Cardiac septum (tissue), 1 donor: ENCODE data around the gene GRM1. TPM values are rescaled to one million over a fixed set of nuclear protein-coding genes. Genes with fewer than 3 reads are reported as not detected.
"Not testable (repeated sequence)": the region's sequence is repeated elsewhere in the genome, so short reads cannot be mapped to it uniquely, and the experiment has no call there.

Experiments used
- DNase-seq: peaks from one replicate; pipeline ENCODE4 v3.0.0-alpha.2; 2020; ENCODE audit warnings: low spot score
- intact Hi-C: fragments of 100-400 bp; cut with DNase I; formaldehyde crosslinking; loops from one replicate; pipeline ENCODE4 v1.14.0; 2022
- total RNA-seq: library from RNA; stranded (reverse); fragmentation: NEBNext Ultra II Directional; extraction: Animal tissue kit (Norgen Biotek cat#: 25700); gene quantifications from one replicate; pipeline ENCODE4 v1.2.1, GENCODE V29; 2021
- donor health status: DM: no; HTN: no; CAD: no.

The GRM1 gene
- total RNA-seq, 1 donor from 2014 or later = 8.5 TPM

DNA sequence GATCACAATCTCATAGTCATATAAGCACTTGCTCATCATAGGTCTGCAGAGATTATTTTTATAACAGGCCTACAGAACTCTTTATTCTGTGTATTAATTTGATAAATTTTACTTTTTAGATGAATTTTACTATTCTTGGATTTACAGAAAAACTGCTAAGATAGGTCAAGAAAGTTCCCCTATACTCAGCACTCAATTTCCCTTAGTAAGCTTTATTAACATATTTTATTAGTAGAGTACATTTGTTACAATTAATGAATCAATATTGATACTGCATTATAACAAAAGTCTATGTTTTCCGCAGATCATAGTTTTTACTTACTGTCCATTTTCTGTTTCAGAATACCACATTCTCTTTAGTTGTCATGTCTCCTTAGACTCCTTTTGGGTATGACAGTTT is 148.9 kb downstream of the GRM1 start:
- no peak for DNase-seq
- intact Hi-C loops = no loop called here

DNA sequence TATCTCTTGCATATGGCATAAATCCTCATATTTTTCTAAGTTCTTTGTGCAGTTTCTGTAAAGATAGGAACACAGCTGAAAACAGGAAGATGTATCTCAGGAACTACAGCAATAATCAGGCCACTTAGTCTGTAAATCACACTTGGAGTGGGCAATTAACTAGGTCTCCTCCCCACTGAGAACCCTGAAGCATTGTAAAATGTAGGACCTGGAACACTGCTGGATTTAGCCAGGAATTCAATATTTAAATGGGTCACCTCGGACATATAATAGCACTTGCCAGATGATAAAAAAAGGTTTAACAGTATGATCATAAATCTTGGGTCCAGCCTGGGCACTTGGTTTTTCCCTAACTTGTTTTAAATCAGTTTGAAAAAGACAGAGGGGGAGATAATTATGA is 155.0 kb downstream of the GRM1 start:
- intact Hi-C loops = no loop called here
- no peak for DNase-seq

DNA sequence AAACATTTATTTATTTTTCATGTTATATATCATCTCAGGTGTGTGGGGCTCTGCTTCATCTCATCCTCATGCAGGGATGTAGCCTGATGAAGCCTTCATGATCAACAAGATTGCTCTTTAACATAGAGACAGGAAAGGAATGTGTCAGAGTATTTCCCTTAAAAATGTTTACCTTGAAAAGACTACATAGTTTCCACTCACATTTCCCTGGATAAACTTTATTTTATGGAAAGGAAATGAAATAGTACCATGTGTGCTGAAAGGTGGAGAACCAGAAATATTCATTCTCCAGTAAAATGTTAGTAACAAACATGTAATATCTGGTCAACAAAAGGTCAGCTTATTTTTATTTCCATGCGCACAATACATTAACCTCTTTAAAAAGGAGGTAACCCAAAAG is 155.8 kb downstream of the GRM1 start:
- intact Hi-C loops = no loop called here
- DNase-seq = no peak

- DNase-seq = no peak
- intact Hi-C loops = no loop called here
Measured at GRCh38 chr6:146189131-146189530, 160.3 kb downstream of the GRM1 start.

DNA sequence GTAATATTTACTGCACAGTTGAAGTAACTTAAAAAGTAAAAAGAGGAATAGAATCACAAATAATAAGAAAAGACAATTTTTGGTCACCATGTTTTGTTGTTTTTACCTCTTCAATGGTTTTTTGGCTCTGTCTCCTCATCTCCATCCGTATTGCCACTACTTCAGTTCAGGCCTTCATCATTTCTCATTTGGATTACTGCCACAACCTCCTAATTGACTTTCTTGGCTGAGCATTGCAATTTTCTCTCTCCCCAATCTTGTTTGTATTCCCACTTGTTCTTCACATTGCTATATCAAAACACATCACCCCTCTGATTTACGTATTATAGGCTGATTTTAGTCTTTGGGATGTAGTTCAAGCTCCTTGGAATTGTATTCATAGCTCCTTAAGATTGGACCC is 161.7 kb downstream of the GRM1 start:
- no peak for DNase-seq
- intact Hi-C loops = no loop called here

- intact Hi-C loops = no loop called here
- no peak for DNase-seq
Measured at GRCh38 chr6:146191166-146191565, 162.3 kb downstream of the GRM1 start.

DNA sequence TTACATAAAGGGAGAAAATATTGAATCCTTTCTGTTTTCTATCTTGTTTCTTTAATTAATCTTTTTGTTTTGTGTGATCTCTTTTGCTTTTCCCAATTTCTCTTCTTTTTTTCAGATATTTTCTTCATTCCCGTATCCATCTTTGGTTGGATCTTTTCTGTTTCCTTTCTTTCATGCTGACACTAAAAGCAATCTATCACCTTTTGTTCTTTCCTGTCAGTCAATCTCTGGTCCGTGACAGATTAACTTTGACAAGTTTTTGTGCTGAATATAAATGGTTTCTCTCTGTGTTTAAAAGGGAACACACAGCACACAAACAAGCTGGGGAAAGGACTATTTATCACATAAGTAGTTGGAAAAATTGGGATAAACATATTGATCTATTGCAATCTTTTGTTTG is 162.8 kb downstream of the GRM1 start:
- intact Hi-C loops = no loop called here

DNA sequence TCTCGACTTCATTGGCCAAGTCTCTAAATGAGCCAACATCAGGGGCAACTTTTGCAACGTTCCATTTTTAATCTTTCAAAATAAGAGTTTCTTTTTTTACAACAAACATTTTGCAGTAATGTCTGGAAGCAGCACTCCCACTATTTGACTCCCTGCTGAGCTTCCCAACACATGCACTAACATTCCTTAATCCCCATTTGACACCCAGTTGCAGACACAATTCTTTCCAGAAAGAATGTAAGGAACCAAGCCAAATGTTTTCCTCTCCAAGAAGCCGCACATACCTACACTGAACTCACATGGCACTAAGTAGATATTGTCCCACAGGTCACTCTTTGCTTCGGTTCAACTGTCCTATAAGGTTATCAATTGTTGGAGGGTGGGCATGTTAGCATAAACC is 165.6 kb downstream of the GRM1 start:
- DNase-seq = no peak

More for the DNA sequence above, 162.8 kb downstream of the GRM1 start:
- DNase-seq = no peak

DNA sequence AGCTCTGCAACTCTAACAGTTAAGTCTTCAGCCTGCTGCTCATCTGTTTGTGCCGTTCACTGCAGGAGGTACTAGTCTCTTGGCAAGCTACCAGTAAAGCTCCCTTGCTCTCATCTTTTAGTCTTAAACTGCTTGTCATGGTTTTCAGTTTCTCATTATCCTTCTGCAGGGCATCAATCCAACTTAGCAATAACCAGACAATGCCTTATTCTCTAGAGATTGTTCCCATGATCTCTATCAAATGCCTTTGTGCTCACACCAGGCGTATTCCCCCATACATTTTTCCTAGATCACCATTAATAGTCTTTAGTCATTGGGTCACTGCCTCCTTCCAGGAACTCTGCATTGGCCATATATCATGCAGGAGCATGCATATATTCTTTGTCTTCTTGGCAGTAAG is 171.3 kb downstream of the GRM1 start:
- no peak for DNase-seq
- intact Hi-C loops = no loop called here

More for the DNA sequence above, 165.6 kb downstream of the GRM1 start:
- intact Hi-C loops = no loop called here

DNA sequence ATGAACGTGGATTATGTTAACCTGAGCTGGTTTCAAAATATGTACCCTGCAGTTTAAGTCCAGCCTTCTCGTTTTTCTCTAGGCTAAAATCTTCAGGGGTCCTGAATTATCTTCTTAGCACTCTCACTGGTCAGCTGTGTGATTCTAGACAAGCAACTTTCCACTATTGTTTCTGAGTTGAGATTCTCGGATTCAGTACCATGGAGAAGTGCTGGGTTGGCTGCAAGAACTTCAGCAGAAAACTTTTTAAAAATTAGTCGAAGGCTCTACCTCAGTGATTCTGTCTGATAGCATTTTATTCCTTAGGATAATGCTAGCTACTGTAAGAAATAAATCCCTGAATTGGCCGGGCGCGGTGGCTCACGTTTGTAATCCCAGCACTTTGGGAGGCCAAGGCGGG is 173.7 kb downstream of the GRM1 start:
- intact Hi-C loops = no loop called here
- DNase-seq = no peak

GRCh38 chr6:146209942-146210341 is 181.1 kb downstream of the GRM1 start:
- intact Hi-C loops = no loop called here
- no peak for DNase-seq

- intact Hi-C loops = no loop called here
- DNase-seq = no peak
Measured at GRCh38 chr6:146210406-146211083, 181.7 kb downstream of the GRM1 start.

DNA sequence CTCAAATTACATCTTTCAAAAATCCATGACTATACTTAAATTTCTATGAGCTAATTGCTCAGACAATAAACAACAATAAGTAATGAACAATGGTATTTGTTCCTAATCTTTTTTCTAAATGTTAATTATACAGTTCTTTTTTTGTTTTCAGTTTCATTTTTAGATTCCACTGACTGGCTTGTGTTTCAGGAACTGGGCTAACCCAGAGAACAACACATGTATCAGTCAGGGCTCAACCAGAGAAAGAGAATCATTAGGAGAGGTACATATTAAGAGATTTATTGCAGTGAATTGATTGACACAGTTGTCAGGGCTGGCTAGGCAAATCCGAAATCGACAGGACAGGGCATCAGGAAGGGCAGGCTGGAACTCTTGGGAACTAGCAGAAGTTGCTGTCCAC is 182.8 kb downstream of the GRM1 start:
- DNase-seq = no peak
- intact Hi-C loops = no loop called here

GRCh38 chr6:146212781-146213180 is 183.9 kb downstream of the GRM1 start:
- intact Hi-C loops = no loop called here
- DNase-seq = no peak

GRCh38 chr6:146219101-146219500 is 190.2 kb downstream of the GRM1 start:
- no peak for DNase-seq
- intact Hi-C loops = no loop called here

GRCh38 chr6:146224449-146224848 is 195.6 kb downstream of the GRM1 start:
- intact Hi-C loops = no loop called here

DNA sequence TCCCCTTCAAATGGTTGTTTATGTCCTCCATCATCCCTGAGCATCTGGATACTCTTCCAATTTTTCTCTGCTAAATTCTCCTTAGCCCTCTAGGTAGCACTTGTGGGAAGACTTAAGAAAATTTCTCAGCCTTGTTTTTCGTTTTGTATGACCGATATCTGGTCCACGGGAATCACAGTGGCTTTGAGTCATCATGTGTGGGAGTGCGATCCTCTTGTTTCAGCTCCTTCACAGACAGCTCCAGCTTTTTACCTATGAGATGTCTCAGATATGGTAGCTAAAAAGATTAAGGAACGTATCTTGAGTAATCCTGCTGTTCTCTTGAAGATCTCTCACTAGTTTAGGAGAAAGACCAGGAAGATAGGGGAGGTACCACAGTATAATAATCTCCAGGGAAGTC is 196.1 kb downstream of the GRM1 start:
- intact Hi-C loops = no loop called here
- DNase-seq = no peak

More at GRCh38 chr6:146224449-146224848, 195.6 kb downstream of the GRM1 start:
- no peak for DNase-seq

DNA sequence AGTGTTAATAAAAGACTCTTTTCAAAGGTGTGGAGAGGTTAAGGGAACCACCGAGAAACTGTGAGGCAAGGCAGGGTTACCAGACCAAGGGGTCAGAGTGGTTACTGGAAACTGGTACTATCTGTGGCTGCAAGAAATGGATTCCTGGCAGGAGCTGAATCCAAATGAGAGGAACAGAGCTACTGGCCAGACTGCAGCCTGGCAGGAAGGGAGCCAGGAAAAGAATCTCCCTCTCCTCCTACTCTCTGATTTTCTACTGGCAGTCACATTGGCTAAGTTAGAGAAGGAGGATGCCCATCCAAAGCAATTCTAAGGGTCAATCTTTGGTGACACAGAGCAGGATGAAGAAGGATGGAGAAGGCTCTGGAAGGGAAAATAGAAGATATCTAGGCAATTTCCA is 211.5 kb downstream of the GRM1 start:
- DNase-seq = no peak
- intact Hi-C loops = no loop called here

DNA sequence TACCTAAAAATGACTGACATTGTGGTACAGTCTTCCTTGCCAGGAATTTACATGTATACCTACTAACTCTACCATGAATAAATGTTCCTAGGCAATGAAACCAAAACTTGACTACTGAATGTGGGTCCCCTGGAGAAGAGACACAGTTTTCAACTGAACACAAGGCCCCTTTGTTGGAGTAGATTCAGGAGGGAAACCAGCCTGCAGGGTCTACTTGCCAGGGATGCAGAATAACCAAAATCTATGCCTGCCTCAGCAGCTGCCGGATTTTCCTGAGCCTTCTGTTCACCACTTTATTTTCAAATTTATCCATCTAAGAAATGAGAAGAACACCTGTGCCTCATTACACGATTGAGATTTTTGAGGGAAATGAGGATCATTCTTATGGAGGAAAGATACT is 211.9 kb downstream of the GRM1 start:
- DNase-seq = no peak
- intact Hi-C loops = no loop called here

- intact Hi-C loops, DNase-seq: not testable (repeated sequence)
Measured at GRCh38 chr6:146243646-146244045, 214.8 kb downstream of the GRM1 start.

DNA sequence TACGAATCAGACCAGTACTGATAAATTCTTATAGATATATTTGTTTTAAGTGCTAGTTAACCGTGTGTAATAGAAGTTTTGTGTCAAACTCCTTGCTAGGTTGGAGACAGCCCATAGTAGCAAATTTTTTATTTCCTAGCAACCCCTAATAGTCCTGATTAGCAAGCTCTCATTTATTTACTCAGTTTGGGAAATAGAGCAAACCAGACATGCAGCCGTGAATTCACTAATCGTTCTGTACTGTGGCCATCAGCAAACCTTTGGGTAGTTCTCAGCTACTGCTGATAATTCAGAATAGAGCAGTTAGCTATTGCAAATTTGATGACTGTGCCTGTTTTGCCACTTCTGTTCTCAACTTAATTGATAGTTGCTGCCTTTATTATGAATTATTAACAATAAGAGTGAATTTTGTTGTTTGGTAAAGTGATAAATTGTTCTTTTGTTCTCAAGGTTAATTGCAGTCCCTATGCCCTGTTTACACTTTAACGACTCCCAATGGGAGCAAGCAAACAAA is 215.8 kb downstream of the GRM1 start:
- DNase-seq = no peak
- intact Hi-C loops = no loop called here

DNA sequence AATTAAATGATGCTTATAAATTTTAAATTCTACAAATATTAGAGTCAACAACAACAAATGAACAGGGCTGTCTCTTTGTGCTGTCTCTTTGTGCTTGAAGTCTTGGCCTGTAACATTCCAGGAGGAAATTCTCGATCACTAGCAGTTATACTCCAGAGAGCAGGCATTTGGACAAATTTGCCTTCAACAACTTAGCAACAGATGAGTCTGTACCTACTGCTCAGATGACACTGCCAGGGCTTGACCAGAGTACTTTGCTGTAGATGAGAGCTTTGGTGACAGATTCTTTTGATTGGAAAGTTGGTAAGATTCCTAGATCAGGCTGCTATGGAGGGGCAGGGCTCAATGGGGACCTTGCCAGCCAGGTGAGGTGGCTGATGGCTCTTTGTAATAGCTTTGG is 217.2 kb downstream of the GRM1 start:
- intact Hi-C loops = no loop called here
- no peak for DNase-seq
